SK-N-SH (cell line): Measurements from ENCODE around the gene PFAS. TPM values are rescaled to one million over a fixed set of nuclear protein-coding genes. Genes with fewer than 3 reads are reported as not detected.

Experiments used
- CTCF ChIA-PET: fragments of 300-600, 350-600 bp; formaldehyde crosslinking; extraction: SDS; loops from one replicate; lab custom pipeline; 2021; lab: Yijun Ruan, JAX
- POLR2A ChIA-PET: fragments of 350-600 bp; sonication (Branson Sonifier 250); formaldehyde crosslinking; extraction: SDS; loops from one replicate; lab custom pipeline; 2020; ENCODE audit warnings: antibody characterized with exemption, inconsistent platforms; lab: Yijun Ruan, JAX
- DNase-seq: peaks from one replicate; pipeline ENCODE4 v3.0.0; 2012
- H2AFZ ChIP-seq: fragments of 200-600 bp; sonication (generic); 2 replicates; pipeline ENCODE4 v1.8.1; 2016; ENCODE audit warnings: antibody characterized with exemption, mild to moderate bottlenecking, low read depth
- H3F3A ChIP-seq: fragments of 200-600 bp; sonication (generic); replicated peaks from 2 replicates; pipeline ENCODE3; 2016; ENCODE audit warnings: antibody characterized with exemption, mild to moderate bottlenecking; ENCODE audit not compliant: insufficient read depth
- H3K27ac ChIP-seq, 2 experiments: fragments of 200-500 bp in 1 of 2; fragments of 200-600 bp in 1 of 2; sonication (Bioruptor generic) in 1 of 2; sonication (generic), shearing (Covaris generic) in 1 of 2; 2 replicates each; pipeline versions ENCODE4 v1.5.1 to v1.6.1; 2014 to 2016; ENCODE audit warnings: low read depth in 2 of 2, inconsistent platforms in 1 of 2, low read length in 1 of 2, mild to moderate bottlenecking in 1 of 2, mixed read lengths in 1 of 2
- H3K27me3 ChIP-seq: fragments of 200-600 bp; sonication (generic), shearing (Covaris generic); 2 replicates; pipeline ENCODE4 v1.6.1; 2016; ENCODE audit warnings: mixed run types; ENCODE audit not compliant: insufficient read depth
- H3K36me3 ChIP-seq, 2 experiments: fragments of 200-500 bp in 1 of 2; fragments of 200-600 bp in 1 of 2; sonication (Bioruptor generic) in 1 of 2; sonication (generic) in 1 of 2; replicated peaks in 1 of 2; 2 replicates each; pipeline versions ENCODE3 to v1.5.1; 2014 to 2016; ENCODE audit warnings: low read length in 1 of 2, mild to moderate bottlenecking in 1 of 2; ENCODE audit not compliant: insufficient read depth in 2 of 2, control insufficient read depth in 1 of 2
- H3K4me1 ChIP-seq, 2 experiments: fragments of 200-500 bp in 1 of 2; fragments of 200-600 bp in 1 of 2; sonication (Bioruptor generic) in 1 of 2; sonication (generic), shearing (Covaris generic) in 1 of 2; 2 replicates each; pipeline versions ENCODE4 v1.5.1 to v1.6.1; 2014 to 2016; ENCODE audit warnings: low read depth in 1 of 2, low read length in 1 of 2, mixed run types in 1 of 2; ENCODE audit not compliant: insufficient read depth in 2 of 2, control insufficient read depth in 1 of 2
- H3K4me2 ChIP-seq: fragments of 200-600 bp; sonication (generic), shearing (Covaris generic); 2 replicates; pipeline ENCODE4 v1.6.1; 2017; ENCODE audit warnings: mixed run types
- H3K4me3 ChIP-seq, 2 experiments: fragments of 200-500 bp in 1 of 2; fragments of 200-600 bp in 1 of 2; sonication (Bioruptor generic) in 1 of 2; sonication (generic), shearing (Covaris generic) in 1 of 2; 2 replicates each; pipeline versions ENCODE4 v1.5.1 to v1.8.1; 2014 to 2016; ENCODE audit warnings: low read depth in 2 of 2, inconsistent platforms in 1 of 2, low read length in 1 of 2, mild to moderate bottlenecking in 1 of 2, mixed read lengths in 1 of 2, moderate library complexity in 1 of 2
- H3K79me2 ChIP-seq: fragments of 200-600 bp; sonication (generic); 2 replicates; pipeline ENCODE4 v1.8.1; 2017; ENCODE audit warnings: mild to moderate bottlenecking; ENCODE audit not compliant: insufficient read depth
- H3K9ac ChIP-seq: fragments of 200-600 bp; sonication (generic); 2 replicates; pipeline ENCODE4 v1.6.1; 2017; ENCODE audit warnings: mixed run types
- H3K9me2 ChIP-seq: fragments of 200-600 bp; sonication (generic); 2 replicates; pipeline ENCODE4 v1.6.1; 2017; ENCODE audit warnings: mixed run types
- H3K9me3 ChIP-seq: fragments of 200-600 bp; sonication (generic); 2 replicates; pipeline ENCODE4 v1.6.1; 2017; ENCODE audit warnings: mixed run types, mild to moderate bottlenecking, moderate library complexity
- H4K20me1 ChIP-seq: fragments of 200-600 bp; sonication (generic); 2 replicates; pipeline ENCODE4 v1.6.1; 2017; ENCODE audit warnings: mild to moderate bottlenecking, mixed run types; ENCODE audit not compliant: insufficient read depth
- CHD2 ChIP-seq: fragments of 150-350 bp; IDR thresholded peaks from 2 replicates; pipeline ENCODE4 v1.6.1; 2018; ENCODE audit warnings: low read length; ENCODE audit not compliant: partially characterized antibody
- ELF1 ChIP-seq: IDR thresholded peaks from 2 replicates; pipeline ENCODE4 v1.4.0; 2012
- EZH2phosphoT487 ChIP-seq: fragments of 200-600 bp; sonication (generic); IDR thresholded peaks from 2 replicates; pipeline ENCODE4 v1.6.1; 2017; ENCODE audit warnings: low read depth, mixed run types, mild to moderate bottlenecking, antibody characterized with exemption, moderate library complexity, borderline replicate concordance
- JUND ChIP-seq: IDR thresholded peaks from 2 replicates; pipeline ENCODE4 v1.4.0; 2012
- MXI1 ChIP-seq: IDR thresholded peaks from 2 replicates; pipeline ENCODE4 v1.6.1; 2012; ENCODE audit warnings: mild to moderate bottlenecking, low read depth, low read length, improper control_type of control experiment
- NRF1 ChIP-seq: IDR thresholded peaks from 2 replicates; pipeline ENCODE4 v1.6.1; 2012; ENCODE audit warnings: low read depth, mild to moderate bottlenecking, low read length
- RCOR1 ChIP-seq: fragments of 150-350 bp; IDR thresholded peaks from 2 replicates; pipeline ENCODE4 v1.6.1; 2017; ENCODE audit warnings: antibody characterized with exemption, low read length
- TAF1 ChIP-seq: IDR thresholded peaks from 2 replicates; pipeline ENCODE4 v1.6.1; 2012; ENCODE audit warnings: low read depth, mild to moderate bottlenecking, low read length, moderate library complexity, borderline replicate concordance
- YY1 ChIP-seq: IDR thresholded peaks from 2 replicates; pipeline ENCODE4 v1.4.0; 2012; ENCODE audit warnings: low read depth, mild to moderate bottlenecking
- WGBS: methylation state at CpG from one replicate; pipeline ENCODE4 v1.1.6; 2017; ENCODE audit warnings: low lambda C conversion rate; 5-methylcytosine and 5-hydroxymethylcytosine counted together
- polyA plus RNA-seq, 3 experiments: library from polyadenylated mRNA; depleted of rRNA; stranded (reverse); fragments of >200 nt; gene quantifications; 2 replicates each; pipeline ENCODE4 v1.2.3, GENCODE V29; 2012
- TF ChIP-seq, protein P1 (sequence below): fragments of 150-350 bp; IDR thresholded peaks from 2 replicates; pipeline ENCODE4 v1.6.1; 2017; ENCODE audit warnings: antibody characterized with exemption, low read length, low read depth, borderline replicate concordance
- TF ChIP-seq, protein P2 (sequence below): fragments of 150-350 bp; IDR thresholded peaks from 2 replicates; pipeline ENCODE4 v1.6.1; 2016; ENCODE audit warnings: mild to moderate bottlenecking, low read depth, low read length

The PFAS gene
- polyA plus RNA-seq, 1 of the 3 experiments (the other 2 are of a cell fraction) = 22.4 TPM

DNA sequence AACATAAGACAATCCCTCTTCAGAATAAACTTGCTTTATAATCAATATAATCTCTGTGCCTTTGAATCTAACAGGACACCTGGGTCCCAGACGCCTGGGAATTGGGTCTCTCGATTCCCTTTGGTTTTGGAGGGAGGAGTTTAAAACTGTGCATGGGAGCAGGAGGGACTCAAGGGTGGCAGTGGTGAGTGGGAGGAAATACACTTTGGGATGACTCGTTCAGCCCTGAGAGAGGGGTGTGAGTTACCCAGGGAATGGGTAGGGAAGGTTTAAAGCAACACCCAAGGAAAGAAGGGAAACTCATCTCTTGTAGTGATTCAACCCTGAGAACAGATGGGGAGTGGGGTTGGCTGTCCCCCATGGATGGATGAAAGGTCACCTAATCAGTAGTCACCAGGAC lies 41.0 kb downstream of the PFAS start:
- no peak overlapping the region for H3K9ac ChIP-seq
- H2AFZ ChIP-seq = no peak overlapping the region
- H3K4me2 ChIP-seq = peak overlapping the region; percentile 99
- H3K79me2 ChIP-seq = peaks cover 10% of the 10 kb centered on the region
- POLR2A ChIA-PET = no interaction called here
- H3K9me2 ChIP-seq = no peaks in the 10 kb centered on the region
- TF ChIP-seq NRF1 = no peak
- no peak for TF ChIP-seq ELF1
- TF ChIP-seq EZH2phosphoT487 = no peak
- no peak for TF ChIP-seq CHD2
- no peak for TF ChIP-seq JUND
- TF ChIP-seq TAF1 = no peak
- no peak for TF ChIP-seq MXI1
- TF ChIP-seq, protein P1, sequence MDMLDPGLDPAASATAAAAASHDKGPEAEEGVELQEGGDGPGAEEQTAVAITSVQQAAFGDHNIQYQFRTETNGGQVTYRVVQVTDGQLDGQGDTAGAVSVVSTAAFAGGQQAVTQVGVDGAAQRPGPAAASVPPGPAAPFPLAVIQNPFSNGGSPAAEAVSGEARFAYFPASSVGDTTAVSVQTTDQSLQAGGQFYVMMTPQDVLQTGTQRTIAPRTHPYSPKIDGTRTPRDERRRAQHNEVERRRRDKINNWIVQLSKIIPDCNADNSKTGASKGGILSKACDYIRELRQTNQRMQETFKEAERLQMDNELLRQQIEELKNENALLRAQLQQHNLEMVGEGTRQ = no peak
- H3K36me3 ChIP-seq = no peaks in the 10 kb centered on the region
- DNase-seq = no peak
- H3F3A ChIP-seq = peaks cover 5% of the 10 kb centered on the region
- H4K20me1 ChIP-seq = no peaks in the 10 kb centered on the region
- WGBS = 39% methylated on average over 3 of the region's 3 CpGs
- 0 out of 4 replicates have a peak overlapping the region, but pooled peaks of 1 of the 2 experiments have one; percentile 95 for H3K4me3 ChIP-seq
- no peaks in the 10 kb centered on the region for H3K9me3 ChIP-seq
- H3K4me1 ChIP-seq = peaks cover 5 to 28% of the 10 kb centered on the region in 2 experiments; a peak in 1 of 4 replicates
- H3K27ac ChIP-seq = no peak overlapping the region
- CTCF ChIA-PET = interaction anchor here (1.1 kb wide), 1 partner anchor 10 kb away, joined by 7 read pairs; no protein-coding TSS in a partner anchor
- no peaks in the 10 kb centered on the region for H3K27me3 ChIP-seq

DNA sequence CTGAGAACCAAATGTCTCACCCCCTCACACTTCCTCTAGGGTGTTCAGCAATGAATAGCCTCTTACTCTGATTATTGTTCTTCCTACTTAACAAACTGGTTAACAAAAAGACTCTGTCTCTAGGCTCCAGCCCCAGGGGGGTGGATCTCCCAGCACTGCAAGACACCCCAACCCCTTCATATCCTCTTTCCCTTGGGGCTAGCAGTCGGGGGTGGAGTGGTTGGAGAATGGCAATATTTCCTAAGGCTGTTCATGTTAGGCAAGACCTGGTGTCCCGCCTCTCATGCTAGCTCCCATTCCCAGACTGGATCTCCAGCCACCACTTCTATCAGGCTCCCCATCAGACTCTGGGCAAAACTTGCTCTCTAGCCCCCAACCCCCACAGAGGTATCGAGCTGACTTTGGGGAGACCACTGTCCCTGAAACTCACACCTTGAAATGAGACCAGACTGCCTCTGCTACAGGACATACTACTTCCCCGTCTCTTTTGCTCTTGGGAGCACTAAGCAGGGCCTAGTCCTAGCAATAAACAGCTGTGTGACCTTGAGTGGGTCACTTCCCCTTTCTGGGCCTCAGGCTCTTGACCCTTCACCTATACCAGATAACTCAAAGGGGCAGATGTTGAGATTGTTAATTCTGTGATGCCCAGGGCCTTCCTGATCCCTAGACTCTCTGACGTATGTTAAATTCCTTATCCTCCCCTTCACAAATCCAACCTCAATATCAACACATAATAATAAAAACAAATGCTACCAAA lies 43.7 kb downstream of the PFAS start:
- no peak for DNase-seq
- H3K27ac ChIP-seq = no peak overlapping the region
- no peaks in the 10 kb centered on the region for H3K9me2 ChIP-seq
- H3K9me3 ChIP-seq = no peaks in the 10 kb centered on the region
- H3K9ac ChIP-seq = no peak overlapping the region
- no peaks in the 10 kb centered on the region for H3K36me3 ChIP-seq
- H3K4me3 ChIP-seq = no peak overlapping the region
- no peak overlapping the region for H3K4me2 ChIP-seq
- peaks cover 5 to 27% of the 10 kb centered on the region in 2 experiments; a peak in 1 of 4 replicates for H3K4me1 ChIP-seq
- TF ChIP-seq RCOR1 (no peak), YY1 (no peak)
- TF ChIP-seq, protein P2, sequence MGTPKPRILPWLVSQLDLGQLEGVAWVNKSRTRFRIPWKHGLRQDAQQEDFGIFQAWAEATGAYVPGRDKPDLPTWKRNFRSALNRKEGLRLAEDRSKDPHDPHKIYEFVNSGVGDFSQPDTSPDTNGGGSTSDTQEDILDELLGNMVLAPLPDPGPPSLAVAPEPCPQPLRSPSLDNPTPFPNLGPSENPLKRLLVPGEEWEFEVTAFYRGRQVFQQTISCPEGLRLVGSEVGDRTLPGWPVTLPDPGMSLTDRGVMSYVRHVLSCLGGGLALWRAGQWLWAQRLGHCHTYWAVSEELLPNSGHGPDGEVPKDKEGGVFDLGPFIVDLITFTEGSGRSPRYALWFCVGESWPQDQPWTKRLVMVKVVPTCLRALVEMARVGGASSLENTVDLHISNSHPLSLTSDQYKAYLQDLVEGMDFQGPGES = no peak
- CTCF ChIA-PET = interaction anchor here (2.5 kb wide), 1 partner anchor 8 kb away, joined by 6 read pairs; no protein-coding TSS in a partner anchor
- peaks cover 13% of the 10 kb centered on the region for H3F3A ChIP-seq
- H3K79me2 ChIP-seq = peaks cover 10% of the 10 kb centered on the region
- no peaks in the 10 kb centered on the region for H3K27me3 ChIP-seq
- POLR2A ChIA-PET = interaction anchor here (0.6 kb wide), 1 partner anchor 55 kb away, joined by 3 read pairs; no protein-coding TSS in a partner anchor
- H4K20me1 ChIP-seq = no peaks in the 10 kb centered on the region
- WGBS = 94% methylated on average over 5 of the region's 5 CpGs
- H2AFZ ChIP-seq = no peak overlapping the region
